HG02798 (cell line): ENCODE data around the gene MAML3.

Experiments used
- ATAC-seq: cut with Tn5 transposase; IDR thresholded peaks from one replicate; pipeline ENCODE4 v1.9.1; 2021; ENCODE audit warnings: mild to moderate bottlenecking; ENCODE audit not compliant: unreplicated experiment, poor library complexity

Gene MAML3

DNA sequence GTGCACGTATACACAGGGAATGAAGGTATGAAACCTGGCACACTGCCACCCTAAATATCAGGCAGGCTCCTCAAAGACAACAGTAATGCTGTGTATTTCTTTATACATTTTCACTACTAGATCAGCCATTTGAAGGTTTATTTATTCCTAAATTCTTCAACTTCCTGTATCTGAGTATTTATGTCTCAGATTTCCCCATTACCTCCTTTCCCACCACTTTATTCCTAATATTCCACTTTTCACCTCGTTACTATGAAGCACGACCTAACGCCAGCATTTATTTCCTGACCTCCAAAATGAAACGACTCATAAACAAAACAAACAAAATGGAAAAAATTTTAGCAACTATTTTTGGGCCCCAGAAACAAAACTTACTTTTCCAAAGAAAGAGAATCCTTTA lies 69.6 kb downstream of the MAML3 start:
- no peak for ATAC-seq

DNA sequence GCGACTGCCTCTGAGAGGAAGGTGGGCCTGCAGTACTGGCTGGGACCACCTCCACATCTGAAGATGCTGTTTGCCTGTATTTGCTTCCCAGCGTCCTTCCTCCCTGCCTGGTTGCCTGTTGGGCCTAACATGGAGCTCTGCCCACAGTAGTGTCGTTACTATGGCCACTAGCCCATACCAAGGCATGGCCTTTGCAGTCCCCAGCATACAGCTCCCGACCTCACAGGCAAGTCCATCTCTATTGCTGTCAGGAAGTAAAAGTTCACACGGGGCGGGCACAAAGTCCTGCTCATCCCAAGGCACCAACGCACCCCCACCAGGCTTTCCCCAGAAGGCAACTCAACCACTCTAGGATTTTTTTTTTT lies 71.6 kb downstream of the MAML3 start:
- ATAC-seq = no peak

DNA sequence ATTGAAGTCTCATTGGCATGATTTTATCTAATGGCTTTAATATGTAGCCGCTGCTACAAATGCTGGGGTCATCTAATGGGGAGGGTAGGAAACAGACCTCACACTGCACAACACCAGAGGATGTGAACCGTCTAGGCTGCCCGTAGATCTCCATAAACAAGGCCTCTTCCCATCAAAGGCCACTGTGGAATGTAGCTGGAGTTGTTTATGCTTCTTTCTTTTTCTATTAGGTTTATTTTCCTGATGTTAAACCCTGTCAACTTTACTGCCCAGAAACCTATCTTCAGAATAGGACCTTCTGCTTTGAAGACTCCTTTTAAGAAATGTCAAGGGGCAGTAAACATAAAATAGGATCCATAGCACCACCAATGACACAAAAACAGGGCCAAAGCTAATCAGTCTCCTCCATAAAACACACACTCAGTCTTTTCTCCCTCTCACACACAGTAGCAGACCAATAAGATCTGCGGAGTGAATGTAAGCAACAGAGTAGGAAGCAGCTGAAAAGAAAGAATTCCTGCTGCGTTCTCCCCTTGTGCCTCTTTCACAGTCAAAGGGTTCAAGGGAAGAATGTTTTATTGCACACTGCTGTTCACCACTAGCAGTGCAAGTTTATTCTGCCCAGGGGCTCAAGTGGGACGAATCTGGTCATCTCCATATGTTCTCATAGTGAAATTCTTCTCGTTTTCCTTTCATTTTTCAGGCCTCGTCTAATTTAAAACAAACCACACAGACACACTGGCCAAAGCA lies 72.2 kb downstream of the MAML3 start:
- ATAC-seq = no peak

DNA sequence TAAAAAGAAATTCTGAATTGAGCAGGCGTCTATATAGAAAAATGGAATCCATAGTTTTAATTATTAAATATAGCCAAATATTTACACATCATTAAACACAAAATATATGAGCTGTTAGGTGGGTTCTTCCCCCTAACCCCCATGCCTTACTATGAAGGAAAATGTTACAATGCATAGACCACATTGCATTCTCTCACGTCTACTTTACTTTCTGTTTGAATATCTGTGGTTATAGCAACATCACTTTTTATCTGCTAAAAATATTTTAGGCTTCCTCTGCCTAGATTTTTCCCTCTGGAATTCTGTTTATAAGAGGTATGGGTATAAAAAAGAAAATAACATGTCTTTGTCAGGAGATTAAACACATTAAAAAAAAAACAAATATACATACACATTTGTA lies 73.1 kb downstream of the MAML3 start:
- no peak for ATAC-seq

DNA sequence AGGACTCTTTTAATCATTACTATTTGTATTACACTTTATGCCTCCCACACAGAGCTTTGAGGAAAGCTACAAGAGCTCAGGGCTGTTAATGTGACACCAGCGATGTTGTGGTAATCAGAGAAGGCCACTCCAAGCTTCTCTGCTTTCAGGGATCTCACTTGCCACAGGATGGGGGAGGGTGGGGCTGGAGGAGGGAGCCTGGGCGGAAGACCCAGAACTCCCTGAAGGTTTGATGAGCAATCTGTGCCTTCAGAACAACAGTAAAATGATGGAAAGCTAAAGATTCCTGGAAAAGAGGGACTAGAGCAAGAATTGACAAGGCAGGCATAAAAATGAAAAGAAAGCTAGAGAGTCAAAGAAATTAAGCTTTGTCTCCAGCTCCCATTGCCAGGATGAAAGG lies 75.6 kb downstream of the MAML3 start:
- ATAC-seq = no peak

DNA sequence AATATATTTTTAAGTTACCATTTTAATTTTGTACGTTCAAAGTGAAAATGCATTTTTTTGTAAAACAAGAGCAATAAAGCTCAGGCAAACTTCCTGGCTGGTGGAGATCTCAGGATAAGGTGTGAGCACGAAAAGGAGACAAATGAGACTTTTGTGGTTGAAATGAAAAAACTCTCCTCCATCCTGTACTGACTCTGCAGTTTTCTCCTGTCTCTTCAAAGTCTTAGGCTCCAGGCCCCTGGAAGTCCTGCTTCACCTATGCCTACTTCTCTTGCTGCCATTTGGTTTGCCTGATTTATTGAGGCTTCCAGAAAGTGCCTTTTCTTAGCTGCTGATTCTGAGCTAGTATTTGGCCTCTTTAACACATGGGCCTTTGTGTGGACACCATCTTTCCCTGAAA lies 77.7 kb downstream of the MAML3 start:
- ATAC-seq = no peak

DNA sequence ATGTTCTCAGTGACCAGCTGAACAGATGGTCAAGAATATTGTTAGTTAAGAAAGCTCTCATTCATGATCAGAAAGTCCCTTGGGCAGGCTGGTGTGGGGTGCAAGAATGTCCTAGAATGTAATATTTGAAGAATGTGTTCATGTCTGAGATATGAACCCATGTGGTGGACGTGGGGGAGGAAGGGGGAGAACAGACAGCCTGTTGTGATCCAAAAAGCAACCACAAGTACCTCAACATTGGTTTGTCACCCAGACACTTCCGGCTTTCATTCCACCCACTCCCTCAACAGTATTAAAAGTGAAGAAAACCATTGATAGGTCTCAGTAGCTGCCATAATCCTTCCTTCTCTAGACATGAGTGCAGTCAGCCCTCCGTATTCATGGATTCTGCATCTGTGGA lies 82.2 kb downstream of the MAML3 start:
- peak; percentile 89 for ATAC-seq

DNA sequence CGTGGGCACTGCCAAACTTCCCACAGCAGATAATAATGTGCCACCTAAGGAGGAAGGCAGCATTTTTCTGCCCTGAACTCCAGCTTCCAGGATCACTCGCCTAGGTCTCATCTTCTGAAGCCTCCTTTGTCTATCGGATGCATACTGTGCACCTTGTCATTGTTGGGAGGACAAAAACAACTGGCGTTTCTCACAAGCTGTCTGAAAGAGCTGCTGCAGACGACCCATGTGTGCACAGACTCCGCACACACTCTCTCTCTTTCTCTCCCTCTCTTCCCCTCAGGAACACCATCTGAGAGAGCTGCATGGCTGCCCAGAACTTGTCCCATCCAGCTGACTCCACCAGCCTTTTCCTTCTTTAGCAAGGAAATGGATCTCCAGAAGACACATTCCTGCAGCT lies 83.0 kb downstream of the MAML3 start:
- ATAC-seq = no peak

DNA sequence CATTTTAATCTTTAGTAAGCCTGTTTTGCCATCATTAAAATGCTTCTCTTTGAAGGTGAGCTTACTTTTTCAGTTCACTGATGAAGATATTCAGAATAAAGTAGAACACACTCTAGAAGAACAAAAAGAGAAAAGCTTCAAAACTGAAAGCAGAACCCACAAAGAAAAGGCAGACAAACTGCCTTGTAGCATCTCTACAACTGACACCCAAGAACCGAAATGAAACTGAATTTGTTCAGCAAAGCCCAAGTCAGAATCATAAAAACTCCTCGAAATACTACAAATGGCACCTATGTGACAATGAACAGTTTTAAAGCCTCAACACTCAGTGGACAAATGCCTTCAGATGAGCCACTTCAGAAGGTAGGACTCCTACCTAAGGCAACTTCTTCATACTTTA lies 83.6 kb downstream of the MAML3 start:
- ATAC-seq = peak; percentile 39

DNA sequence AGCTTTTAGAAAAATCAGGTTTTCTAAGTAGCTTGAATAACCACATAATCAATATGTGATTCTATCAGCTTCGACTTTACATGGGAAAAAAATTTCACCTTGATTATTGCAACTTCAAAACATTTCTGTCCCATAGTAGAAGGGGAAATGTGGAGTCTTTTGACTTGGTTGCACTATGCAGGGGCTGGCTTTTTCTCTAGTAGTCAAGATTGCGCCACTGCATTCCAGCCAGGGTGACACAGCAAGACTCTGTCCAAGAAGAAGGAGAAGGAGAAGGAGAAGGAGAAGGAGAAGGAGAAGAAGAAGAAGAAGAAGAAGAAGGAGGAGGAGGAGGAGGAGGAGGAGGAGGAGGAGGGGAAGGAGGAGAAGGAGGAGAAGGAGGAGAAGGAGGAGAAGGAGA lies 84.9 kb downstream of the MAML3 start:
- ATAC-seq = no peak

DNA sequence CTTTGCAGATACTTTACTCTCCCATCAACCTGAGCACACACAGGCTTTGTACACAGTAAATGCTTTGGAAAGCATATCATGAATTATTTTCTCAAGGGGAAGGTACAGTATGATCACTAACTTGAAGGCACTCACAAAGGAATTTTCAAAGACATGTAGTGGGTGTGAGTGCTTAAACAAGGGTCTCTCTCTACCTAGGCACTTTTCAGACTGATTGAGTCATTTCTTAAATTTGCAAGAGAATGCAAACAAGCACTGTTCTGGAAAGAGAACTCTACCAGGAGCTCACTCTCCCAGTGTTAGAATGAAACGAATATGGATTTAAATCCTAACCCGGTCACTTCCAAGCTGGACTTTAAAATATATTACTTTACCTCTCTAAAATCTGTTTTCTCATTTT lies 85.7 kb downstream of the MAML3 start:
- no peak for ATAC-seq

DNA sequence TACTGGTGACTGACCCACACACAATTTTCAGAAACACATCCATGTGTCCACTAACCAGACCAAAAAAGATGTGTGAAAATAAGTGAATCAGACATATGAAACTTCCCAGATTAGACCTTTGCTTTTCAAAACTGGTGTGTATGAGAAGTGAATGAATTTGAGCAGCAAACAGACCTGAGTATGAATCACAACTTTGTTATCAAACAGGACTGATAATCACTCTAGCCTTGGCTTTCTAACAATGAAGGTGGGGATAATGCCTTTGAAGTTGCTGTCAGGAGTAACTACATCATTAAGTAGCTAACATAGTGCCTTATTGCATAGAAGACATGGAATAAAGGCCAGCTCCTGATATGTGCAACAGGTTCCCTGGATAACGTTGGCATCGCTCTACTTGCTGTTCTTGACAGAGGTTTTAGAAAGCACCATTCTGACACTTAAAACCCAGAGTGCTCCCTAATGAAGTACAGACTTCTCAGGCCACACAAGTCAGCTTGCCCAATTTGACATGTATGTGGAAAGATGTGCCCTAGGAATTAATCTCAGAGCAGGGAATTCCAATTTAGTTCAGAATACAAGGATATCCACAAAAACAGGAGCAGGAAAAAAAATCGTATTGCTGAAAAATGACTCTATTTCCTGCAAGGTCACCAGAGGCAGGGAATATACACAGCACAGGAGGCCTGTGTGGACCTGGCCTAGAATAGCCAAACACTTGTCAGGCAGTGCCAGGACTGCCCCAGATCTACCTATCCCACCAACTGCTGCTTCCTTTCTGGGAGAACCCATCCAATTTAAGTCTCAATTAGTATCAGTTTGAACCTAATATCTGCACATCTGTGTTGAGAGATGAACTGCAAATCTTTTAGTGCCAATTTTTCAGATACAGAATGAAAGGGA lies 87.7 kb downstream of the MAML3 start:
- ATAC-seq = no peak

DNA sequence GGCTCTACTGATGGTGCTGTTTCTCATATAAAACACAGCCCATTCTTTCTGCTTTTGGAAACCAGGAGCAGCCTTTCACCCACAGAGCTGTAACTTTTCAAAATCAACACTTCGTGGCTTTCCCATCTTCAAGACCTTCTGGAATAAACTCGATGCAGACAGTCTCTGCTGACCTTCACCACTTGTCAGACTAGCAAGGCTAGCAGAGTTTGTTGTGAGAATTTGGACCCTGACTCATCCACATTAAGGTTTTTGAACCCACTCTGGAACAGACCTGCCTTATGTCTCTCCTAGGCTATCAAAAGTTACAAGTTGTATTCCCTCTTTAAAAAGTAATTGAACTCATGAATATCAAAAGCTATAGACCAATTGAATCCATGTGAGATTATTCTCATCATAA lies 88.6 kb downstream of the MAML3 start:
- ATAC-seq = no peak

DNA sequence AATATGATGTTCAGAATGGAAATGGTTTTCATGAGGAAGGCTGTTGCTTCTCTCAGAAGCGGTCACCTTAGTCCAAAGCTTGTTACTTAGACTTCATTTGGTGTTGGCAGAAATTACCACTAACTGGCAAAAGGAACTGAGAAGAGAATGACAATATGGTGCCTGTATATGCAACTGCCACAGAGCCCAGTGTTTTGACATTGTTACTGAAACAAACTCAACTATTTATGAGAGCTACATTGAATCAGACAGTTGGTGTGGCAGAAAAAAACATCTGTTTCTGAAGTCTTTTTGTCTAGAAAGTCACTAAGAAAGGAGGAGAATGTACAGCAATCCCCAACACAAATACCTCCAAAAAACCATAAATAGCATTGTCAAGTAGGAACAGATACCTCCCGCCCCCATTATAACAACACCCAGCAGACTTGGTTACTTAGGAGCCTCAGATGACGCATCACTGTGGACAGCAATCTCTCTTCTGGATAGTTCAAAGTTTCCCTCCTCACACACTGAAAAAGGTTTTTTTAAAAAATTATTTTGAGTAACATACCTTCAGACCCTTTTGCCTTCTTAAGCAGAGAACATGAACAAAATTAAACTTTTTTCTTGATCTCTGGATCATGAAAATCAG lies 92.2 kb downstream of the MAML3 start:
- no peak for ATAC-seq

DNA sequence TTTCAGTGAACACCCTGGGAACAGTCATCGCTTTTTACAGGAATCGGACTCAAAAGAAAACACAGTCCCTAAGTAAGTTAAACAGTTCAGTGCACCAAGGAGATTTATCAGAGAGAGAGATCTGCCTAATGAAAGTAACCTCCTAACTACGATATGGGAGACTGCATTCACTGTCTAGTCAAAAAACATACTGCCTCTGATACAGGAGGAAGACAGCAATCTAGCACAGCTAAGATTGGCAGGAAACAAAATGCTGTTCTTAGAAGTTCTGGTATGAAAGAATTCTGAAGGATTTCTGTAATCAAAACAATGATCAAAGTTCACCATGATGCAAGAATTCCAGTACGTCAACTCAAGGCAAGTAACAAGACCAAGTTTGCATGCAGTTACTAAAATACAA lies 92.8 kb downstream of the MAML3 start:
- ATAC-seq = no peak

DNA sequence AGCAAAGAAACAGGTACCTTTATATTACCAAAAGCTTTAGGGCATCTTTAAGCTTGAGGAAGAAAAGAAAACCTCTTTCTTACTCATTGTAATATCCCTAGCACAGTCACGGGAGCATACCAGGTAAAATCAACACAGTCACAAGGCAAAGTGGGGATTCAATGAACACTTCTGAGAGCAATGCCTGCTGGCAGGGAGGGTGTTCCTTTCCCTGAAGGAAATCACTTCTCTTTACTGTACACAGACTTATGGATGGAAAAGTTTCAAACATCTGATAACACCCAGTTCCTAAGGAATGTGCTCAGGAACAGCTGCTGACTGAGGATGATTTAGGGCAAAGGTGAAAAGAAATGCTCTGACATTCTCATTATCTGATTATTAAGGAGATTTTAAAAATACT lies 94.8 kb downstream of the MAML3 start:
- no peak for ATAC-seq

DNA sequence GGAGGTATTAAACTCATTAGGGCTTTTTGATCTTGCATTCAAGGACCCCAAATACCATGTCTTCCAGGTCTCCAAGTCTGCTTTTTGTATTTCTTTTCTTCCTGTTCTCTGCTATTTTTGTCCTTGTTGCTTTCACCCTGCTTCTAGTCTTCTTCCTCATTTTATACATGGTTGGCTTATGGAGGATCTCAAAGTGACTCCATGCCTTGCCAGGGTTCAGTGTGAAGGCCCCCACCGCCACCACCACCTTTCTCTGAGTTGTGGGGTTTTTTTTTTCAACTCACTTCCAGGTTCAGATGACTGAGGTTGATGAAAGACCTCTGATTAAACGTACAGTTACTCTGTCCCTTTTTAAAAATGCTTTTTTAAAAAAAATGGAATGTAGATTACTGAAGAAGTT lies 96.3 kb downstream of the MAML3 start:
- no peak for ATAC-seq

DNA sequence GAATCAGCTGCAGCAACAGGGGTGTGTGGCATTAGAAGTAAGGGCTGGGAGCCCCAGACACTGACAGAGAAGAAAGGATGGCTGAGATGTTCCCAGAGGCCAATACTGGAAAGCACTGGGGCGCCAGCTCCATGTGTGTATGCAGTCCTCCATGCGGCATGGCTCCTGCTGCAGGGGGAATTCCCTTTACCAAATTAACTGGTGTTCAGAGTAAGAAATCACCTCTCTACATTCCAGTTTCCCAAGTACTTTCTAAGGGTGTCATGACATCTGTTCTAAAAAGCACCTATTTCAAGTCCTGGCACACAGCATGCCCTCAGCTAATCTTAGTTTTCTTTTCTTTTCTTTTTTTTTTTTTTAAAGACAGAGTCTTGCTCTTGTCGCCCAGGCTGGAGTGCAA lies 98.0 kb downstream of the MAML3 start:
- no peak for ATAC-seq

DNA sequence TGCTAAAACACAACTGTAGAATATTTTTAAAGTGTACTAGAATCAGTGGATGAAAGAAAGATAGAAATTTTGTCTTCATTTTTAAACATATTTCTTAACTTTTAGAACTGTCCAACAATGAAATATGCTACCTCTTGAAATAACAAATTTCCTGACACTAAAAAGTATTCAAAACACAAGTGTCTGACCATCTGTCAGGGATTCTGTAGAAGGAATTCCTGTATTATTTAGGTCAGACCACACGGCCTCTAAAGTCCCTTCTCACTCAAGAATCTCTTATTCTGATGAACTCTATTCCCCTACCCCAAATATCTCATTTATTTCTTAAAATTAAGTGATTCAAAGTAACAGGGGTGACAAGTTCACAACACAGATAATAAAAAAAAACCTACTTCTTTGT lies 99.1 kb downstream of the MAML3 start:
- no peak for ATAC-seq

DNA sequence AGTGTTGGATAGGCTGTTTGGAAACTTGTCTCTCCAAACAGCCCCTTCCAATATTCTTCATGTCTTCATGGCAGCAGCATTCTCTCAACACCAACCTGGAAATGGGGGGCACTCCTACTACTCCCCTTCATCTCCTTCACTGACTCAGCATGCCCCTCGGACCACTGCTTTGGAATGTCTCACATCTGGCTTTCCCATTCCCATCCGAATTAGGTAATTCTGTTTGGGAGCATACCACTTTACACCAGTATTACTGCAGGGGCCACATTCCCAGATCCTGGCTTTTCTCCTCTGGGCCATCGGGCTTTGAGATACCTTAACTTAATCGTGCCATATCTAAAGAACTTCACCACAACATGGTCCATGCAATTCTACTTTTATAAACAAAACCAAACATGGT lies 100.8 kb downstream of the MAML3 start:
- no peak for ATAC-seq

DNA sequence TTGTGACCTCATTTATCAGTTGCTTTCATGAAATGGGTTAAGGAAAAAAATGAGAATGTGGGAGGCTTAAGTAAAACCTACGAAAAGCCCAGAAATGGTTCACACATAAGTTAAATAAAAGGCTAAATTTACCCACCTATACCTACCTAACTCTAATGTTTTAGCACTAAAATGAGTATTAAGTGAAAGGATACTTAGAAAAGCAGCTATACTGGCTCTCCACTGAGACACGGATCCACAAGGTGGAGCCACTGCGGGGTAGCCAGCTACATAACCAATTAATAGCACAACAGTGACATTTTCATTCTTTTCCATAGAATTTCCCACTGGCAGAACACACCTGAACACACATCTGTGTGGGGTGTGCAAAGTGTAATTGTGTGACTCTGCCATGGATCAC lies 101.9 kb downstream of the MAML3 start:
- ATAC-seq = no peak
